22Rv1 (cell line): ENCODE data around the gene SYT6.

Source experiments
- CTCF ChIP-seq: fragments of 450-650 bp; IDR thresholded peaks from 2 replicates; pipeline ENCODE4 v1.5.1; 2017; ENCODE audit warnings: mild to moderate bottlenecking
- ZFX ChIP-seq: fragments of 450-650 bp; IDR thresholded peaks from 2 replicates; pipeline ENCODE4 v1.6.1; 2017; ENCODE audit warnings: antibody characterized with exemption, borderline replicate concordance

GRCh38 chr1:114196992-114197907, 43.6 kb upstream of the SYT6 start:
- TF ChIP-seq CTCF (no peak), ZFX (no peak)
